Measurements from ENCODE around the gene SLU7.
A peak's percentile ranks its signal among the peaks of the same experiment; 100 is the strongest.

SLU7 gene

DNA sequence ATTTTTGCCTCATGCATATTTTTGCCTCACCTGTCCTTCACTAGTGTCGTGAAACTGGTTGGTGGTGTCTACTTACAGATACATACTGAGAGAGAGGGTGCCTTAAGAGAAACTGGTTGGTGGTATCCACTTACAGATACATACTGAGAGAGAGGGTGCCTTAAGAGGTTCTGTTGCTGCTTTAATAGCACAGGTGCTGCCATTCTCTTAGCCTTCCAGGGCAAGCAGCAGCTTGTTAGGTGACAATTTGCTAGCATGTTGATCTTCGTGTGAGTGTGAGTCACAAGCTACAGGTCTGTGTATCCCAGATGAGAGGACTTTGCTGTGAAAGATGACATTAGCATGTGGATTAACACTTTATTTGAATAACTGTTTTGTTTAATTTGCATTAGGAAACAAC is 4.2 kb upstream of the SLU7 start:
- Histone ChIP-seq H3K4me3 (peak overlapping the region in 2 of 7 experiments; percentile 1 to 78), H3K27ac (peak overlapping the region in 9 of 21 experiments; percentile 45 to 90 (median 77))

DNA sequence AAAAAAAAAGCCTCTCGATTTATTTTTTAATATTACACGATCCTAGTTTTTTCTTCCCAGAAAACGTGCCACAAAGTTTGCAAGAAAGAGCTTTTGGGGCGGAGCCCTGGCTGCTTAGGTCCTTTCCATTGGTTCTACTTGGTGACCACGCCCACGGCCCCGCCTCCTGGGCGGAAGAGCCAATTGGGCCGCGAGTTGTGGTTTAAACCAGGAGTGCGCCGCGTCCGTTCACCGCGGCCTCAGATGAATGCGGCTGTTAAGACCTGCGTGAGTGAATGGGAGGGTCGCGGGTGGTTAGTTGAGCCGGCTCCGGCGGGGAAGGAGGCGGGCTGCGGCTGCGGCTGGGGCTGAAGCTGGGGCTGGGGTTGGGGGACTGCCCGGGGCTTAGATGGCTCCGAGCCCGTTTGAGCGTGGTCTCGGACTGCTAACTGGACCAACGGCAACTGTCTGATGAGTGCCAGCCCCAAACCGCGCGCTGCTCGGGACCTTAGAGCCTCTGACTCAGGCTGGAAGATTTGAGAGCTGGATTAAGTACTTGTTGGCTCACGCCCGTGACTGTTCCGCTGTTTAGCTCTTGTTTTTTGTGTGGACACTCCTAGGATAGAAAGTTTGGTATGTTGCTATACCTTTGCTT is 2.9 kb upstream of the SLU7 start, which contains the start of gene PTTG1:
Gene PTTG1 (plus strand): TSS at position 231 of the 634 bp plus-strand sequence. CDS start 458 bp downstream, outside the sequence.
- Histone ChIP-seq H3K4me3 (peak within 1 kb of the TSS; percentile 54 to 78 (median 70)), H3K27ac (peak within 1 kb of the TSS in 20 of 21 experiments; percentile 45 to 90 (median 76))

DNA sequence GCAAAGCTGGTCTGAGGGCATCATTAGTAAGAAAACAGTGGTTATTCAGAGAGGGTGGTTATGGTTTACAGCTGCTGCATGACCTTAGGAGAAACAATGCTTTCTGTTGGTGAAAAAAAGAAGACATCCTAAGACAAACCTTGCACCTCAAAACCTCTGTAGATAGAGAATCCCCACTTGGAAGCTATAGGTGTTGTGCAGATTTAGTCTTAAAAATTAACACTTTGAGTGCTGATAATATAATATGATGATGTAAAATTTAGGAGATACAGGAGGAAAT is 1.4 kb upstream of the SLU7 start:
- H3K27ac ChIP-seq = peak overlapping the region in 8 of 21 experiments; percentile 81 to 91 (median 88)
- no peak overlapping the region for H3K4me3 ChIP-seq

DNA sequence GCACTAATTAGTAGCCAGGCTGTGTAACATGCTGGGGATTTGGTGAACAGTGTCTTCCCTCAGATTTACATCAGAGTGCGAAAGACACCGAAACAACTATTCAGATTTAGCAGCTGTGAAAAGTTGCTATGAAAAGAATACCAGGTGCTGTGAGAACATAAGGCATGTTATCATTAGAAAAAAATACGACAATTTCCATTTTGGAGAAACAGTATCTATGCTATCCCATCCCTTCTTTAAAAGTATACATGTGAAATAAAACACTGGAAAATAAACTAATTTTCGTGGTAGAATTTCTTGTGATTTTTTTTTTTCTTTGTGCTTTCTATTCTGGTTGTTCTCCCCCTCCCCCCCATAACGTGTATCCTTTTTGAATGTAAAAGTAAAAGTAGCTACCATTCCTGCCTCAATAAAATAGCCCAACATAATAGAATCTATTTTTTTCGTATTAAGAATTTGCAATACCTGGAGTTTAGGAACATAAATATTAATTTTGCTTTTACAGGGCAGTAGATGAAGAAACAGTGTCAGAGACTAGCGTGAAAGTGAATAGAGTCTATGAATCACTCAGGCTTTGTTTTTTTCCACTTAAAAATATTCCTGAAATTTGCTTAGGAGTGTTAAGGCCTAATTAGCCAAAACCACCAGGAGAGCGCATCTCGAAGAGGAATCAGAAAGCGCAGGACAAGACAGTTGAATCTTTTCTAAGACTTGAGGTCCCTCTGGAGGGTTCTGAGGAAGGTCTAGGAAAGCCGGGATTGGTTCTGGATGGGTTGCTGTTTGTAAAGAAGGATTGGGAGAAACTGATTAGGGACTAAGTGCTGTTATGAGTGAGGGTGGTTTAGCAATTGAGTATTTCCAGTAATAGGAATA is 813 bp upstream of the SLU7 start:
- Histone ChIP-seq H3K27ac (peak overlapping the region in 20 of 21 experiments; percentile 72 to 91 (median 87)), H3K4me3 (peak overlapping the region; percentile 70 to 90 (median 81))

DNA sequence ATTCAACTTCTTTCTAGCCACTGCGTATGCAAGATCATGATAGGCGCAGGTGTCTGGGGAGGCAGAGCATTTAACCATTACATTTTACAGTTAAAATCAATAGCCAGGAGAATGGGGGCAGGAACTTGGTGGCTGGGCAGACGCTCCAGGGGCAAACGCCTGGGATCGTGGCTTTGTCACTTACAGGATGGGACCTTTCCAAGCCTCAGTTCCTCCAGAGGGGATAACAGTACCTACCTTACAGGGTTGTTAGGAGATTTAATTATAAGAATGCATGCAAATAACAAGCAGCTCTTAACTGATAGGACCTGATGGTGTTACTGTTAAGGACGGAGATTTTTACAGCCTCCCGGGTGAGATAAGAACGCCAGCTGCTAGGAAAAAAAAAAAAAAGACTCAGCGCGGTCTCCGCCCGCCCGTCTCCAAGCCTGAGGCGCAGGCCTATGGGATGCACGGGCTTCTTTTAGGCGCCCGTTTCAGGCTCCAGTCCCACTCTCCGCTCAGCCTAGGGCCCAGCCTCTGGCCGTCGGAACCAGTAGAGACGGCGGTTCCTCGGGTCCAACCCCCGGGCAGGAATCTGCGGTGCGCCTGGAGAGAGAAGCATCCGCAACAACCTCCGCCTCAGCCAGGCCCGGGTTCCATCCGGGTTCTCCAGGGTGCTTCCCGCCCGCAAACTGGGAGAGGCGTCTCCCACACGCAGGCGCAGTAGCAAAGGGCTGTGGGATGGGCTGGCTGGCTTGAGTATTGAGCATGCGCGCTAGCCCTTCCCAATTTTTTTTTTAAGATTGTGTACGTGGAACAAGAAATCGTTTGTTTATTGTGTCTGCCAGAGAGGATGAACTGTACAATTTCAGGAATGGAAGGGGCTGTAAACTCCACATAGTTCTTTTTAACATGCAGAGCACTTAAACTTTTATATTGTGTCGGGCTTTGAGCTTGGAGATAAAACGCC is 19.2 kb downstream of the SLU7 start, which contains the start of gene FAM200C:
Gene FAM200C (minus strand): TSS at position 653 of the 952 bp plus-strand sequence. CDS start 4,564 bp downstream, outside the sequence.
- Histone ChIP-seq H3K27ac (peak within 1 kb of the TSS; percentile 55 to 93 (median 85)), H3K4me3 (peak within 1 kb of the TSS; percentile 44 to 80 (median 59))

DNA sequence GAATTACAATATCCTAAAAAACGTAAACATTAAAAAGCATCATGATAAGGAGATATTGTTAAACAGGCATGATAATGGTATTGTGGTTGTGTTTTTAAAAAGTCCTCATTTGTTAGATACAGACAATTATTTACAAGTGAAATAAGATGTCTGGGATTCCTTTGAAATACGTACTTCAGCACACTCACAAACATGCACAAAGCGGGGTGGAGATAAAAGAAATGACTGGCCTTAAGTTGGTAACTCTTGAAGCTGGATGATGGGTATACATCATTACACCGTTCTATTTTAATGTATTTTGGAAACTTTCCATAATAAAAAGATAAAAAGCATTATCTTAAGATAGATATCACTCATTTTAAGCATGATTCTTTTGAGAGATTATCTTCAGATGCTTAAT is 20.1 kb downstream of the SLU7 start:
- peak overlapping the region in 5 of 21 experiments; percentile 78 to 93 (median 85) for H3K27ac ChIP-seq

DNA sequence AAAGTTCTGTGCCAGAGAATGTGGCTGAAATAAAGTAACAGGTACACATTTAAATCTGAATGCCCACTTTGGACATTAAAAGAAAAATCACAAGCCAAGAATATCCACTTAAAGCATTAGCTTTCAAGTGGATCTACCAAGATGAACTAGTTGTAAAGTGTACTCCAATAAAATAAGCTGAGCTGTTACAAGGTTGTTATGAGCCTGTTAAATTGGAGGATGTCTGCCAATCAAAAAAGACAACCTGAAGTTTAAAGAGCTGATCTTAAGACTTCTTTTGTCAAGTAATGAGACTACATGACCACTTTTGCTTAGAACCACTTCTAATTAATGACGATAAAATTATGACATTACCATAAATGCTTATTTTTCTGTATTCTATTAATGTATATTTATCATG is 21.4 kb downstream of the SLU7 start:
- H3K27ac ChIP-seq = no peak overlapping the region
- H3K4me3 ChIP-seq = no peak overlapping the region

More for the DNA sequence above, 20.1 kb downstream of the SLU7 start:
- H3K4me3 ChIP-seq = peak overlapping the region in 6 of 7 experiments; percentile 44 to 80 (median 58)

DNA sequence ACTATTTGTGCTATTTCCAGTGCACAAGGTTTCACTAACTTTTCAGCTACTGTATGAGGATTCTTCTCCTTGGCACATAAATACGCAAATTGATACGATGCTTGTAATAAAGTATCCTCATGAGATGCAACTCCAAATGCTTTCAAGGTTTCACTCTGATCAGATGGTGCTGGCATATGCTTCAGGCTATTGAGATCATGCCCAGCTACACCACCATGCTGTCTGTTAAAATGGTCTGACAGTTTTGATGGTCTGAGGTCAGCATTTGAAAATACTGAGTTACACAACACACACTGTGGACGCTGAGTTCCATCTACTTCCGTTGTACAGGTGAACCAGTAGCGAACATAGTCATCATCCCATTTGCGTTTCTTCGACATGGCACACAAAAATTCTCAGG is 23.8 kb downstream of the SLU7 start:
- no peak overlapping the region for H3K27ac ChIP-seq
- no peak overlapping the region for H3K4me3 ChIP-seq

DNA sequence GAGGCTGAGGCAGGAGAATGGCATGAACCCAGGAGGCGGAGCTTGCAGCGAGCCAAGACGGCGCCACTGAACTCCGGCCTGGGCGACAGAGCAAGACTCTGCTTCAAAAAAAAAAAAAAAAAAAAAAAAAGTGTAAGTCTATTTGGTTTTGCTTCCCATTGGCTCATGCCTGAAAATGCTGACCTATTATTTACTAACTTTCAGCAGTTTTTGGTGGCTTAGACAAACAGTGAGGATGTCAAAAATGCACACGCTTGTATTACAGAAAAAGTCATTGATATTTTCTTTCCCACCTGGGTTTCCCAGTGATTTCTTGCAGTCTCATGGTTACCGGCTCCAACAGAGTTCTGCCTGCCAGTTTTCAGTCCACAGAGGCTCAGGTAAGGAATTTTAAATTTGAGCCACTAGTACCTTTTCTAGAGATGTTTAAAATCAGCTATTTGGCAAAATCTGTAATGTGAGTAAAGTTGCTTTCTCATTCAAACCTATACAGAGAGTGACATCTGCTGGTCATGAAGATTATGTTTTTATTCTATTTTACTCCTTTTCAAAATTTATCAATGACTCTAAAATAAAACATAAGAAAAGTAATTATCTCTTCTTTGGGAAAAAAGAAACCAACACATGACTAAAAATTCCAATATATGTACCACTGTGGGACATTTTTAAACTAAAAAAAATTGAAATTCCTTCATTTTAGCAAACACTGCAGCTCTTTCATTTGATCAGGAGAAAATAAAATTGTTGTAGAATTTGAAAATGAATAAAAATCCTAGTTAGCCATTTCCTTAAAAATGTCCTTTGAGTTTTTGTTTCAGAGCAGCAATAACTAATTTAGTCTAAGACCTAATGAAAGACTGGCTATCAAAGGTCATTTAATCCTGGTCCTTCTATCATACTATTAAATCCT is 27.8 kb downstream of the SLU7 start:
- Histone ChIP-seq H3K4me3 (no peak overlapping the region), H3K27ac (no peak overlapping the region)

DNA sequence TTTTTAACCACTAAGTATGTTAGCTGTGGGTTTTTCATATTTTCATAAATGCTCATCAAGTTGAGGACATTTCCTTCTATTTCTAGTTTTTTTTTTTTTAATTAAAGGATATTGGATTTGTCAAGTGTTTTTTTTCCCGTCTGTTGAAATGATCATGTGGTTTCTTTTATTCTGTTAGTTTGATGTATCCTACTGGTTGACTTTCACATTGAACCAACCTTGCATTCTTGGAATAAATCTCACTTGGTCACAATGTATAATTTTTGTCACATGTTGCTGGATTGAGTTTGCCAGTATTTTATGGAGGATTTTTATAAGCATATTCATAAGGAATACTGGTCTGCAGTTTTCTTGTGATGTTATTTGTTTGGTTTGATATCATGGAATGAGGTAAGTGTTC is 31.4 kb downstream of the SLU7 start:
- no peak overlapping the region for H3K27ac ChIP-seq
- H3K4me3 ChIP-seq = no peak overlapping the region

DNA sequence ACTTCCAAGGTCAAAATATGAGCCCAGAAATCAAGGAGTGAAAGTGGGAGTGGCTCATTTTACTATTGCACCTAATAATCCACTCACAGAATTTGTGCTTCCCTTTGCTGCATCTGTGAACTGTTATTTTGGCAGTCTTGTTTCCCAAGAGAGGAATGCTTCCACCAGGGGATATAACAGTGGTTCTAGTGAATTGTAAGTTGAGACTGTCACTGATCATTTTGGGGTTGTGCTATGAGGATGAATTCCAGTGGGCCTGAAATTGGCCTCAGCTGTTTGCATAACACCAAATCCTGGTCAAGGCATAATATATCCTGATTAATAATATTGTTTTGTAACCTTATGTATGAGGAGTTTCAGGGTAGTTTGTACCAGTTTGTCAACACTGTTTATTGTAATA is 33.4 kb downstream of the SLU7 start:
- no peak overlapping the region for H3K4me3 ChIP-seq
- no peak overlapping the region for H3K27ac ChIP-seq

DNA sequence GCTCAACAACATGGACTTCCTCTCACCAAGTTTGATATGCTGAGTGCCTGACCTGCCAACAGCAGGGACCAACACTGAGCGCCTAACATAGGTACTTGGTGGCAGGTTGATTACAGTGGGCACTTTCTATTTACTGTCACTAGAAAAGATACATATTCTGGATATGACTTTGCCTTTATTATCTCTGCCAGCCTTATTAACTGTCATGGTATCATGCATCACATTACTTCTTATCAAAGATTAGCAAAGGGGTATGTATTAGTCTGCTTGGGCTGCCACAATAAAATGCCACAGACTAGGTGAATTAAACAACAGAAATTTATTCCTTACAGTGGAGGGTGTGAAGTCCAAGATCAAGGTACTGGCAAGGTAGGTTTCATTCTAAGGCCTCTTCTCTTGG is 34.2 kb downstream of the SLU7 start:
- Histone ChIP-seq H3K4me3 (no peak overlapping the region), H3K27ac (no peak overlapping the region)

DNA sequence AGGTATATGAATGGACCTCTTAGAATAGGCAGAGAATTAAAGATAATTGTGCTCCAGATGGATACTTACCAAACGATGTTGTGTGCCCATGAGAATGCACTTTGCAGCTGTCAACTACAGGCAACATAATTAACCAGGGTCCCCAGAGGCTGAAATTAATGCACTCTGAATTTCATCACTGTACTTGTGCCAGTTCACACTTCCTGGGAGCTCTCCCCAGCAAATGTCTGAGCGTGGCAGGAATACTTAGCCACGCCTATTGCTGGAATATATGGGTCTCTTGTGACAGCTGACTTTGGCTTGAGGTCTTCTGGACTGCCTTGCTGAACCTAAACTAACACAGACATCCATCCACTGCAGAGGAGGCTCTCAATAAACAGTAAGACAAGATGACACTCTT is 36.5 kb downstream of the SLU7 start:
- Histone ChIP-seq H3K27ac (no peak overlapping the region), H3K4me3 (no peak overlapping the region)

DNA sequence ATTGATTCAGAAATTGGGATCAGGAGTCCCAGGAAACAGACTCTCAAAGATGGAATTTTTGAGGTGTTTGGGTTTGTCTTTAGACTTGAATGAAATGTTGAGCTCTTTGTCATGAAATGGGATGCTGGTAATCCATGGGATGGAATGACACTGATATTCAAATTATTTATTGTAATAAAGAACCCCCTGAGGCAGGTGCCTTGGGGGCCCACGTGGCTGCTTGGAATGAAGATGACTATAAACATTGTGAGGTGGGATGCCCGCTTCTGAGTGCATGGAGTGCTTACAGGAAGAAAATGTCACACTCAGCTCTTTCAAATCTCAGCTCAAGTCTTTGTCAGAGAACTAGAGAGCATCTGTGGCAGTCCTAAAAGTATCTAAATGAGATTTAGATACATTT is 38.8 kb downstream of the SLU7 start:
- no peak overlapping the region for H3K27ac ChIP-seq
- H3K4me3 ChIP-seq = no peak overlapping the region

DNA sequence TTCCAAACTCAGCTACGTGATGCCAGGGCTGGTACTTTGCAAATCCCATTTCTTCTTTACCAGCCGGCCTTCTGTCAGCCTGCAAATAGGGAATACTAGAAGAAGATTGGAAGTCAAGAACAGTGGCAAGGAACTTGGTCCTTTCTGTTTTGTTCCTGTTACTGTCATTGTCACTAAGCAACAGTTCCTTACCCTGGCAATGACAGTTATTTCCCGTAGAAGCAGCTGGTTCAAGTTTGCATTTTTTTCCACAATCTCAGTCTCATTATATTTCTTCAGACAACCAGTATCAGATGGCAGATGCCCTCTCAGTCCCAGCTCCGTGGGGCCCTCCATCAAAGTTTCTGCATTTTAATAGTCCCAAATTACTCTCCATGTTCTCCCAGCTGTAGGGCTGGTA is 39.4 kb downstream of the SLU7 start:
- Histone ChIP-seq H3K27ac (peak overlapping the region in 2 of 21 experiments; percentile 22 to 36), H3K4me3 (no peak overlapping the region)

DNA sequence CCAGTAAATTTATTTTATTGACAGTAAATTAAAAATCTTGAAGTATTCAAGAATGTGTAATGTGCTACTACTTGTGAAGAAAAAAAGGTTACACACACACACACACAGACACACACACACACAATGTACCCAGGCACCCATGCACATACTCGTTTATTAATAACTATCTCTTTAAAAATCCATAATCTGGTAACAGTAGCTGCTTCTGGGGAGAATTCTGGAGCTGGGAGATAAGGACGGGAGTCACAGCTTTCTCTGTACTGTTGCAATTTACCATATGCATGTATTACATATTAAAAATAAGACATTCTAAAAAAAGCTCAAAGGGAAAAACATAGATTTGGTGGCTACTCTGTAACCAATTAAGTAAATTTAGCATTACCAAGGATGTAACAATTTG is 40.6 kb downstream of the SLU7 start:
- Histone ChIP-seq H3K27ac (no peak overlapping the region), H3K4me3 (no peak overlapping the region)

DNA sequence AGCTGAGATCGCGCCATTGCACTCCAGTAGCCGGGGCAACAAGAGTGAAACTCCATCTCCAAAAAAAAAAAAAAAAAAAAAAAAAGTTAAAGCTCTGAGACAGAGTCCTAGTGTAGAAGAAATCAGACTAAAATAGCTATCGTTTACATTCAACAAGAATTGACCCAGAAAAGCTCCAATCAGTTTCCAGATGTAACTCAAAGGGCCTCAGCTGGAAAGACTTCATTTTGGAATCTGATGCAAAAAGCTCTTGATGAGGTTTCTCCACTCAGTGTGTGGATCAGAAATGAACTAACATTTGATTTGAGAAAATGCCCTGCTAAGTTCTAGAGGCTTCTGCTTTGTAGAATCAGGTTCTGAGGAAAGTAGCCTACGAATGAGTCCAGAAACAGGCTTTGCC is 41.2 kb downstream of the SLU7 start:
- H3K4me3 ChIP-seq = no peak overlapping the region
- H3K27ac ChIP-seq = no peak overlapping the region

DNA sequence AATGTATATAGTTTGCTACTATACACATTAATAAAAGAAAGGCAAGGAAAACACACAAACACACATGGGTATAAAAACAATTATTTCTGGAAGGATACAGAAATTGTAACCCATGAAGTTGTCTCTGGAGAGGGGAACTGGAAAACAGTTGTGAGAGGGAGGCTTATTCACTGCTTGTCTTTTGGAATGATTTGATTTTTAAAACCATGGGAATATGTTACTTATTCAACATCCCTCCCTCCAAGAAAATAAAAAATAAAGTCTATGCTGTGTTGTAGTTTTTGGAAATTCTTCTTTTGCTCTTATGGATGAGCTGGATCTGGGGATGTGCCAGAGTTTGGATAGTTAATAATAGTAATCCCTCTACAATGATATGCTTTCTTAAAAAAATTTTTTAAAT is 42.5 kb downstream of the SLU7 start:
- Histone ChIP-seq H3K4me3 (no peak overlapping the region), H3K27ac (no peak overlapping the region)

DNA sequence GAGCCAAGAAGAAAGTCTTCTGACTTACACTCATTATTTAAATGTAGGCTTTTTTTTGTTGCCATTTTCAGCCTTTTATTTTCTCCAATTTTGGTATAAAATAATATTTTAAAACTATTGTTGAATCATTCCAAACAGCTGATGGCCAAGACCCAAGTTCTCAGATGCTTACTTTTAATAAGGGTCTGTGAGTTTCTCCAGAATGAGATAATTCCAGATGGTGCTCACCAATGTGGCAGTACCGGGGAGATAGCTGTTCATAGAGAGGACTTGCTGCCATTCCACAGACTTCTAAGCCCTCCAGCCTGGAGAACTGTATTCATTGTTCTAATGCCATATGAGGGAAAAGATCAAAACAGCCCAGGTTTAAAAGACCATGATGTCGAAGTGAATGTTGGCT is 43.2 kb downstream of the SLU7 start:
- Histone ChIP-seq H3K27ac (no peak overlapping the region), H3K4me3 (no peak overlapping the region)

Measured in skin epidermis (tissue), 12 donors.